HG03469 (cell line): ENCODE measurements around the gene NPTXR.
"Not testable (repeated sequence)": the region's sequence is repeated elsewhere in the genome, so short reads cannot be mapped to it uniquely, and the experiment has no call there.

ENCODE experiments used
- ATAC-seq: cut with Tn5 transposase; IDR thresholded peaks from one replicate; pipeline ENCODE4 v1.9.1; 2021; ENCODE audit warnings: mild to moderate bottlenecking, moderate library complexity, moderate number of reproducible peaks; ENCODE audit not compliant: unreplicated experiment

NPTXR gene

DNA sequence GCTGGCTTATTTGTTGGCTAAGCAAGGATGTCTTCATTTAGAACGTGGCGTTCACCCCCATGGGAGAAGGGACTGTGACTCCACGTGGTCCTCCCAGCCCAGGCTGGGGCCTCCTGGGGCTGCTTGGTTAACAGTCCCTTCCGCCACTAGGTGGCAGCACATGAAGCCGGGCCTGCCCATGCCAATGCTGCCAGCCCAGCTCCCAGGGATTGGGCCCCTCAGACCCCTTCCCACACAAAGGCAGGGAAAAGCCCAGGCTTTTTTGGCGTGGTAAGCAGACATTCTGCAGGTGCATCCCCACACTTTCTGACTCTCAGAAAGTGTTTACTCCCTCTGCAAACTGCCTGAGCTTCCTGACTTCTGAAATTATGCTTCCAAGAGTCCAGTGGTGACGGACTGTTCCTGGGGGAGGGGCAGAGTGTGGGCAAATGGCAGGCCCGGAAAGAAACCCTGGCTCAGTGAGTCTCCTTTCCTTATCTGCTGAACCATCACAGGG is 25.1 kb upstream of the NPTXR start:
- ATAC-seq = no peak

DNA sequence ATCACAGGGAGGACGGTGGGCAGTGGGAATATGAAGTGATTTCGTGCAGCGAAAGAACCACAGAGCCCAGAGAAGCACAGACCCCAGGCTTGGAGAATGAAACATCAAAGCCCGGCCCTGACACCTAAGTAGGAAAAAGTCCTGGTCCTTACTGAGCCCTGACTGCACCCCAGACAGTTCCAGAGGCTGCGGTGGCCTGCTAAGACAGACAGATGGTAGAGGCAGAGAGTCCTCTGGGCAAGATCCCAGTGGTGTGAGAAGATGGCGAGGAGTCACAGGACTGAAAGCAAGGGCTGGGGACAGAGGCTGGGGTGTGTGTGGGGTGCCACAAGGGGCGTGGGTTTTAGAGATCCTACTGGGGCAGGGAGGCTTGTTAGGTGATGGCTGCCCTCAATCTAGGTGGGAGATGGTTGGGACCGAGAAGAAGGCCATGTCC is 24.5 kb upstream of the NPTXR start:
- no peak for ATAC-seq

DNA sequence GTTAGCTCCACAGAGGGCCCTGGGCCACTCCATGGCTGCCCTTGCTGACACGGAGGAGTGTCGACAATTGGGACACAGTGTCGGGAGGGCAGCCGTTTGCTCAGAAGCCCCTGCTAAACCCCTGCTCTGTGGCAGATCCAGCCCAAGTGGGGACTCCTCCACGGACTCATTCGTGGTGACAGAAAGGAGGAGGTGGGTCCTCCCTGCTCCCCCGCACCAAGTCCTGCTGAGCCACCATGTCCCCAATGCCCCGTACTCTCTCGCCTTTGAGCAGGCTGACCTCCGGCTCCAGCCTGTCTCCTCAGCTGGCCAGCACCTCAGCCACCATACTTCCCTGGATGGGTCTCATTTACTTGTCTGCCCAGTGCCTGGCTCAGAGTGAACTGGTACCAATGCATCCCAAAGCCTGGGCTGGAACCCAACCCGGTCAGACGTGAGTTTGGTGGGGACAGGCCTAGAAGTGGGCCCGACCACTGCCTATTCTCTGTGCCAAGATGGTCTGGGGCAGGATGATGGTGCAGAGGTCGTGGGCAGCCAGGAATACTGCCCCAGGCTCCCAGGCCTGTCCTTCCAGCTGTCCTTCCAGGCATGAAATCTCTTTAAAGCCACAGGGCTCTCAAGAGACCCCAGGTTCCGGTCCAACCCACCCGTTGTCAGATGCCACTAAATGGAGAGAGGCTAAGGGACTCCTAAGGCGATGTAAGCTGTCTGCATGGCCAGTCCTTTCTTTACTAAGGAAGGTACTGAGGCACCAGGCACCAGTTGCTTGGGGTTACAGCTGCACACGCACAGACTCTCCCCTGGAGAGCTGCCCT is 23.9 kb upstream of the NPTXR start:
- no peak for ATAC-seq

DNA sequence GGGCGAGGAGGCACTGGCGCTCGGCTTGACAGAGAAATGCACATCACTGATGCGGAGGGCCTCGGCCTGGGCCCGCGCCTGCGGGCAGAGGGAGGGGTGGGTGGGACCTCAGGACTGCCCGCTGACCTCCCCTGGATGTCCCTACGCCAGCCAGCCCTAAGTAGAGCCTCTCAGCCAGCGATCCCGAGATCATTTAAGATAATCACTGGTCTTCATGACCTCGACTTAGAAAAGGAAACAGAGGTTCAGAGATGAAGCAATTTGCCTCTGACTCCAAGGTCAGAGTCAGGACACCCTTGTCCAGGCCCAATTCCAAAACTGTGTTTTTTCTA is 23.3 kb upstream of the NPTXR start:
- ATAC-seq = no peak

DNA sequence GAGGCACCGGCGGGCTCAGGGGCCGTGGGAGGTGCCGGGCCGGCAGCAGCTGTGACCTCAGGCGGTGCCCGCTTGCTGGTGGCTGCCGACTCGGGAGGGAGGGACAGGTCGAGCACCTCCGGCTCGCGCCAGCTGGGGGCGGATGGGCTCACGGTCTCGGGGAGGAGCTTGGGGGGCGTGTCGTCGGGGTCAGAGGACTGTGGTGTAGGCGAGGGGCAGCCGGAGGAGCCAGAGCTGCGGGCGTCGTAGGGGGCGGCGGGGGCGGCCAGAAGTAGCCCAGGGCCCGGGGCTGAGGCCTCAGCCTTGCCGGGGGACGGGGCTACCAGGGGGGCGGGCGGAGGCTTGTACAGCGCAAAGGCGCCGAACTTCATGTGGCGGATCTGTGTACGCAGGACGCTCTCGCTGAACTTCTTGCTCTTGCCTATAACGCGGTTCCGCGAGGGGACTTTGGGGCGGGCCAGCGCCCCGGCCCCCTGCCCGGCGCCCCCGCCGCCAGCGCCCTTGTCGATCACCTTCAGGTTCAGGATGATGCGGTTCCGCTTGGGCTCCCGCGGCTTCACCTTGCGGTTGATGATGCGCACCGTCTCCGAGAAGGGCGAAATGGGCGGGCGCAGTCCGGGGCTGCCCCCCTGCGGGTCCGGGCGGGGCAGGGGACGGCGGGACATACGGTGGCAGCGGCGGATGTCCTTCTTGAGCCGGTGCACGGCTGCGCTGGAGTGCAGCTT is 22.7 kb upstream of the NPTXR start:
- ATAC-seq = no peak

DNA sequence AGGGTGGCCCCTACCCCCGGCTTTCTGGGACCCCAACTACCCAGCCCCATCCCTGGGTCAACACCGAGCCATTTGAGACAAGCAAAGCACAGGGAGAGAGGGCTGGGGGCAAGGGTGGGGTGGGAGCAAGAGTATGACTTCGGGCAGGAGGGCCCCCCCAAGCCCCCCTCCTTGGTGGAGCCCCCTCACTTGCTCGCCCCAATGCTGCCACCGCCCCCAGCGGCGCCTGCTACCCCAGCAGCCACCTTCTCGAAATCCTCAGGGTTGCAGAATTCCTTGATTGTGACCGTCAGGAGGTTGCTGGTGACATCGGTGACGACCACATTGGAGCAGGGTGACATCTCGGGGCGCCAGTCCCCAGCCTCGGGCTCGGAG is 22.2 kb upstream of the NPTXR start:
- ATAC-seq = no peak

DNA sequence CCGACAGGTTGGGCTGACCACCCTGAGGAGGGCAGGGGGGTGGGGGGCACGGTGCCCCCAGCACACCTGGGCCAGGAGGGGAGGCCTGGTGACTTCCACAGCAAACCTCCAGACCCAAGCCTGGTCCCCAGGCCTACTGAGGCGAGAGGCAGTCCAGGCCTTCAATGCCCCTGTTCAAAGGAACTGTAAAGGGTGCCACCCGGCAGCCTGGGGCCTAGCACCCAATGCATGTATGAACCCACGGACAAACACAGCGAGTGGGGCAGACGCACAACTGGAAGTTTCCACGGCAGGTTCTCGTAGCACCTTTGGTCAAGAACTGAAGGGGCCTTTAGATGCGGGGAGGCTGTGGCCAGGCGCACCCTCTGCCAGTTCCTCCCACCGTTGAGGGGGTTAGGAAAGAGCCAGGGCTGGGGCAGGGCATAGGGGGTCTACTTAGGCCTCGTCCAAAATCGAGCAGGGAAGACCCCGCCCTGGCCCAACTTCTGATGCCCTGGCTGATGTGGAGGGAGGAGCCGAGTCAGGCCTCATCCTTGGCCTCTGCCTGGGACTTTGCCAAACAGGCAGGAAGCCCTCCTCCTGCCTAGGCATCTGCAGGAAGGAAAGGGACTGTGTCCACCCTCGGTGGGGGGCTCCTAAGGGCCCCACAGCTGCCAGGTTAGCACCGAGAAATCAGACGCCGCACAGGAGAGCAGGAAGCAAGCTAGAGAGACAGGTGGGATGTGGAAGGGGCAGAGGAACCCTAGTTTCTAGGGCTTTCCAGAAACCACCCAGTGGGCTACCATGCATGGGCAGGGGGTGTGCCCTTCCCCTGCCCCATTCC is 21.6 kb upstream of the NPTXR start:
- no peak for ATAC-seq

DNA sequence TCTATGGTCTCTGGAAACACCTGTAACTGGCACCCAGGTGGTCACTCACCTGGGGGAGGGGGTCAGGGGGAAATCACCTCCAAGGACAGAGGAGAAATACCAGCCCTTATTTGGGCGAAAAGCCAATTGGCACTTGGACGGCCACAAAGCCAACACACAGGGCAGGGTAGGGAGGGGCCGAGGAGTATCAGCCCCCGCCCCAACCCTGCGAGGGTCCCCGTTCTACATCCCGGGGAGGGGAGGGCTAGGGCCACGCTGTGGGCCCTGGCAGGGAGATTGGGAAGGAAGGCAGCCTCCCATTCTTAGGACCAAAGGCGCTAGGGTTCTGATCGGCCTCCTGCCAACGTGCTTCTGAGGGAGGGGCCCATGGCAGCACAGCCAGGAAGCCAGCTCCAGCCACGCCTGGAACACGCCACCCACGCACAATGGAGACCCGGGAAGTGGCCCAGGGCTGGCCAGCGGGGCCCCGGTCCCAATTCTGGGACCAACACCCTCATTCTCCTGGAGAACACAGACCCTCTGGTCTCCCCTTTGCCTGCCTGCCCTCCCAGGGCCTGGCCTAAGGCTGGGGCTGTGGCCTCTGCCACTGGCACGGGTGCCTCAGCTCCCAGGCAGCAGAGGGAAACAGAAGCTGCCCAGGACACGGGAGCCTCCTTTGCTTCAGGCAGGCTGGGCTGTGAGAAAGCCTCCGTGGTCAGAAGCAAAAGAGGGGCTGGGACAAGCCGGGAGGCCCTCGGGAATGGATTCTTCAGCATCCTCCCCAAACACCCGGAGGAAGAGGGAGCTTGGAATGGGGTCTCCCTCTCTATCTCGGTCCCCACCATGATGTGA is 20.7 kb upstream of the NPTXR start:
- ATAC-seq = no peak

DNA sequence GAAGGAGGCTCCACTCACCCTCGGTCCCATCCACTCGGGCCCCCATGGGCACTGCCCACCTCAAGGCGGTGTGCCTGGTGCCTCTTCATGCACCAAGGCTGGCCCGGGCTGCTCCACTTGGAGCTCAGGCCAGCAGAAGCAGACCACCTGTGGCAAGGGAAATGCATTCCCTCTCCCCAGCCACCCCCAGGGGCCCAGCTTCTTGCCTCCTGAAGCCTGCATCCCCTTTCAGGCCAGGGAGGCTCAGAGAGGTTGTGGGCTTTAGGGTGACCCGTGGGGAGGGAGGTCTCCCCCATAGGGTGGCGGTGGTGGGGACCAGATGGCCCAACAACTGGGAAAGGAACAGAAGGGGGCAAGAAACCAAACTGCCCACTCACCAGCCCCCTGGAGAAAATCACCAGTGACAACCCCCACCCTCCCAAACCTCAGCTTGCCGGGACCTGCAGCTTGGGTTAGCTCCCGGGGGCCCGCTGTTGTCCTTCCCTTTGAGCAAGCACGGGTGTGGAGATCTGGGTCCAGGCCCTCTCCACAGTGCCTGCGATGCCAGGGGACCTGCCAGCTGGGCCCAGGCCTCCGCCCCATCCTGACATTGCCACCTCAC is 19.8 kb upstream of the NPTXR start:
- ATAC-seq = no peak

DNA sequence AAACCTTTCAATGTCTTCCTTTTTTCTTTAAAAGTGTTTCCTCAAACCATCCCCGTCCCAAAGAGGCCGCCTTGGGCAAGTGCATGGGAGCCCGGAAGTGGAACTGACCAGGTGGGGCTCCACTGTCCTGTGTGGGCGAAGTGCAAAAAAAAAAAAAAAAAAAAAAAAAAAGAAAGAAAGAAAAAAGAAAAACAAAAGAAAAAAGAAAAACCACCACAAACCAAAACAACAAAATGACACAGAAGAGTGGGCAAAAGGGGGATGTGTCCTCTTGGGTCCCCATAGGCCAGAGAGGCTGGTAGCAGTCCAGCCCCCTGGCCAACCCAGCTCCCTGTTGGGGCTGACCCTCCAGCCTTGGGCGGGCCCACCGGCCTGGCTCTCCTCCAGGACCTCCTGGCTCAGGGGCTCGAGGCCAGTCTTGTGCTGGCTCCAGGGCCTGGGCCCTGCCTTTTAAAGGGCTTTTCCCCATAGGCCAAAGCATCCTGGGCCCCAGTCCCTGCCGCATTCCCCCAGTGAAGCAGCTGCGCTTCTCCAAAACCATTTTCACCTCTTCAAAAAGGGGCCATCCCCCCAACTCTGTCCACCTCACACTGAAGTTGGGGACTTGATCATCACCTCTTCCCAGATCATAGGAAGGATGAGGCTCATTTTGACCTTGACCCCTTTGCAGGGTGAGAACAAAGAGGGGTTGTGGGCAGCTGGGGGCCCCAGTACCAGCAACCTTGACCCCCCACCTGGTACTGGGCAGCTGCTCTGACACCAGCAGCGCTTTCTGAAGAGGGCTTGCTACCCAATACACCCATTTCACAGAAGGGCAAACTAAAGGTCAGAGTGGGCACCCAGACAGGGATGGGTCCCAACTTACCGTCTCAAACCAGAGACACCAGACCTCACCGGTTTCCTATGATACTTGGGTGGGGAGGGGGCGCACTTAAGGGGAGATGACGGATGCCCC is 18.8 kb upstream of the NPTXR start:
- ATAC-seq = no peak

DNA sequence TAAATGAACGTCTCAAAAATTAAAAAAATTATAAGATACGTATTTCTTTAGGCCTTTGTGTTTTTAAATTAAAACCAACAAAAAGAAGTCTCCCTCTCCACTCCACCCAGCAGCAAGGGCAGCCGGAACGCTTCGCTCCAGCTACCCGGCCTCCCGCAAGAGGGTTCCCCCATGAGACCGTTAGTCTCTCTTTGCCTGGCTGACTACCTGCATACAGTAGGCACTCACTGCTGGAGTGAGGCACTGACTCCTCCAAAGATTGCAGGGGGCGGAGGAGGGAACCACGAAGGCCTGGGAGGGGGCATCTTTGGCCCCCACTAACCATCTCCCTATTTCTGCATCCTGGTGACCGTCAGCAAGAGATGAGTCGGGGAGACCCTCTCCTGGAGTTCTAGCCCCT is 18.1 kb upstream of the NPTXR start:
- ATAC-seq = no peak

DNA sequence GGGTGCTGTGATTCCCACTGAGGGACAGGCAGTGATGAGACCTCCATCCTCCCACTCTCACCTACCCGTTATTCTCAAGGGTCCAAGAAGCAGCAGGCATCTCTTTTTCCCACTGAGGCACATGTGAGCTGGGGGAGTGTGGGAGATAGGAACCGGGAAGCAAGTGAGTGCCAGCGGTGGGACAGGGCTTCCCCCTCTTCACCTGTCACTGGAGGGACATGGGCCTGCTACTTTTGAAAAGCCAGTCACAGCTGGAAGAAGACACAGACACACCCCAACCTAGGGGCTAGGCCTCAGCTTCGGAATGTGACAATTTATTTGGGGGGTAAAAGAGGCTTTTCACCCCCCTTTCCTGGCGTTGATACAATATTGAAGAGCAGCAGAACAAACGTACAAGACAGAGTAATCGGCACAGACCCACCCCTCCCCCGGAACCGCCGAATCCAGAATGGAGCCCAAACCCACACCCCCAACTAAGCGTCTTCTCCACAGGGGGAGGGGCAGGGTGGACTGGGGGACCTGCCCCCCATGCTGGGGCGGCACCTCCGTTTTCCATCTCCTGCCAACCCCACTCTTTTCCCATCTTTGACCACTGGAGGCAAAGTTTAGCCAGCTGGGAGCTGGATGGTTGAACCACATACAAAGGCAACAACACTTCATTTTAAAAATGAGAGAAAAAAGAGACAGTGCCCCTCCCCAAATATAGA is 17.5 kb upstream of the NPTXR start:
- no peak for ATAC-seq

DNA sequence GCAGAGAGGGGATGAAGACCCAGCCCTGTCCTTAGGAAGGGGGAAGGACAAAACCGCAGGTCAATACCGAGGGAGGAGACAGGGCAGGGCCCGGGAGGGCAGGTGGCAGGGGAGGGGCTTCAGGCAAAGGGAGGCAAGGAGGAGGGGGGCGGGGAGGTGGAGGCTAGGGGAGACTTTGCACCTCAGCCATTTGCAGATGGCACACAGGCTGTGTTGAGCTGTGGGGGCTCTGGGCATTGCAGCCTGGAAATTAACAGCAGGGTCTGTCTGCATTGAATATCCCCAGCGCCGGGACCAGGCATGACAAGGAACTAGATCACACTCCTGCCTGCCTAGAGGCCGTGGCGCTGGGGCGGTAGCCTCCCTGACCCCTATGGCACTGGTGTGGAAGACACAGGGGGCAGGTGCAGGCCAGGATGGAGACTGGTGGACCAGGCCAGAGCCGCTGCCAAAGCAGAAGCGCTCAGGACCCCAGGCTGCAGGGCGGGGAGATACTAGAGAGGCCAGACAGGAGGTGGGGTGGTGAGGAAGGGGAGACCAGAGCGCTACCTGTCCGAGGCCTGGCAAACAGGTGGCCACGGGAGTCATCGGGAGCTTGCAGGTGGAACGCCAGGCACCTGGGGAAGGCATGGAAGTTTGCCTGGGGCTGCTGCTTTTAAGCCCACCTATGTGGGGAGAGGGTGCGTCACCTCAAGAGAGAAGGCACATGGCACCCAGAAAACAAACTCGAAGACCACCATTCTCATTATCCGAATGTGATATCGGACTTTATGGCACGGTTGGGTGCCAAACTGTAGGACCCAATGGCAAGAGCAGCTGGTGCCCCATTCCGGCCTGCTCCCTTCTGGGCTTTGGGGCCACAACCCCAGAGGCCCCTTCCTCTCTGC is 16.7 kb upstream of the NPTXR start:
- no peak for ATAC-seq

DNA sequence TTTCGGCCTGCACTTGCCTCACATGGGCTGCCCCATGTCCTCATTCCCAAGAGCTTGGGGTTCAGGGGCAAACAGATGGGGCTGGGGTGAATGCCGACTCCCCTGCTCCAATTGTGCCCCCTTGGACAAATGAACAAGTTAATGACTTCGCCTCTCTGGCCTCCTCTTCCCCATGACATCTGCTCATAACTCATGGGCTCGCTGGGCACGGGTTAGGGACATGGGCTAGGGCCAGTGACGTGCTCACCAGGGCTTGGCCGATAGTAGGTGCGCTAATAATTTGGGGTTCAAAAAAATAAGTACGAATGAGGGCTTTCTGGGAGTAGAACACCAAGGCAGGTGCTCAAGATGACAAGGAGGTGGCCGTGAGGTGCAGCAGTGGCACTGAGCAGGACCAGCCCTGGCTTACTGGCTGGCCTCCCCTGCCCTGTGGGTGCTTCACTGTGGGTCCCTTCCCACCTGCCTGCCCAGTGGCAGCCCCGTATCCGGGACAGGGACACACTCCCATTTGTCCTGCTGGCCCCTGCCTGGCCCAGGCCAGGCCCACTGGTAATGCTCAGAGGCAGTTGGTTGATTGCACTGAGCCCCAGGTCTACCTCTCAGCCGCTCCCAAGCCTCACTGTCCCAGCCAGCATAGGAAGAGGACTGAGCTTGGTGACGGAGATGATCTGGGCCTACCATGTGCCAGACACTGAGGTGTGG is 15.9 kb upstream of the NPTXR start:
- ATAC-seq = no peak

DNA sequence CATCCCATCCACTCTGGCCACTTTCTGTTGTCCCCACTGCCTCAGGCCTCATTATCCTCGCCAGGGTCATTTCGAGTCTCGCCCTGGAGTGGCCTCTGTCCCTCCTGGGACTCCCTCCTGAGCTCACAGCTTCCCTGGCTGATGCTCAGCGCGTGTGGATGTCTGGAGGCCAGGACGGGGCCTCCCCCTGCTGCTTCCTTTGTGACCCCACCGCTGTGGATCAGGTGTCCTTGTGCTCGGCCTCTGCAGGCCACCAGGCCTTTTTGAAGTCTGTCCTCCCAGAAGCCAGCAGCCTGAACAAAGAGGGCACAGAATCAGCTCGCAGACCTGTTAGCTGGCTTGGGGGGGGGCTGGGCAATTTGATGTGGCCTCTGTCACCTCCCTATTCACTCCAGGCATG is 14.7 kb upstream of the NPTXR start:
- ATAC-seq = no peak

DNA sequence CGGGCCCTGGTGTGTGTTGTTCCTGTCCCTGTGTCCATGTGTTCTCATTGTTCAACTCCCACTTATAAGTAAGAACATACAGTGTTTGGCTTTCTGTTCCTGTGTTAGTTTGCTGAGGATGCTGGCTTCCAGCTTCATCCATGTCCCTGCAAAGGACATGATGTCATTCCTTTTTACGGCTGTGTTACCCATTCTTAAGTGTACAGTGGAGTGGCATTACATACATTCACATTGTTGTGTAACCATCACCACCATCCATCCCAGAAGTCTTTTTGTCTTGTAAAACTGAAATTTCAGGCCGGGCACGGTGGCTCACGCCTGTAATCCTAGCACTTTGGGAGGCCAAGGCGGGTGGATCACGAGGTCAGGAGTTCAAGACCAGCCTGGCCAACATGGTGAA is 10.6 kb upstream of the NPTXR start:
- ATAC-seq = not testable (repeated sequence)

DNA sequence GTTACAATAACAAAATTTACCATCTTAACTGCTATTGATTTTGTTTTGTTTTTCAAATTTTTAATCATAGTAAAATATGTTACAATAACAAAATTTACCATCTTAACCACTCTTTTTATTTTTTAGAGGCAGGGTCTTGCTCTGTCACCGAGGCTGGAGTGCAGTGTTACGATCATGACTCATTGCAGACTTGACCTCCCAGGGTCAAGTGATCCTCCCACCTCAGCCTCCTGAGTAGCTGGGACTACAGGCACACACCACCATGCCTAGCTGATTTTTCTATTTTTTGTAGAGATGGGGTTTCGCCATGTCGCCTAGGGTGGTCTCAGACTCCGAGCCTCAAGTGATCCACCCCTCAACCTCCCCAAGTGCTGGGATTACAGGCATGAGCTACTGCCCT is 10.1 kb upstream of the NPTXR start:
- ATAC-seq = not testable (repeated sequence)
